WI38 (cell line): ENCODE measurements around the gene C14orf93.

ENCODE experiments used
- H3K4me3 ChIP-seq: 2 replicates; pipeline ENCODE4 v1.5.1; 2011; ENCODE audit warnings: low read depth, mild to moderate bottlenecking, control low read depth, low read length
- TF ChIP-seq, protein P1 (sequence below): IDR thresholded peaks from 2 replicates; pipeline ENCODE4 v1.5.1; 2012; ENCODE audit warnings: low read depth, mild to moderate bottlenecking, control low read depth, low read length

C14orf93 gene

DNA sequence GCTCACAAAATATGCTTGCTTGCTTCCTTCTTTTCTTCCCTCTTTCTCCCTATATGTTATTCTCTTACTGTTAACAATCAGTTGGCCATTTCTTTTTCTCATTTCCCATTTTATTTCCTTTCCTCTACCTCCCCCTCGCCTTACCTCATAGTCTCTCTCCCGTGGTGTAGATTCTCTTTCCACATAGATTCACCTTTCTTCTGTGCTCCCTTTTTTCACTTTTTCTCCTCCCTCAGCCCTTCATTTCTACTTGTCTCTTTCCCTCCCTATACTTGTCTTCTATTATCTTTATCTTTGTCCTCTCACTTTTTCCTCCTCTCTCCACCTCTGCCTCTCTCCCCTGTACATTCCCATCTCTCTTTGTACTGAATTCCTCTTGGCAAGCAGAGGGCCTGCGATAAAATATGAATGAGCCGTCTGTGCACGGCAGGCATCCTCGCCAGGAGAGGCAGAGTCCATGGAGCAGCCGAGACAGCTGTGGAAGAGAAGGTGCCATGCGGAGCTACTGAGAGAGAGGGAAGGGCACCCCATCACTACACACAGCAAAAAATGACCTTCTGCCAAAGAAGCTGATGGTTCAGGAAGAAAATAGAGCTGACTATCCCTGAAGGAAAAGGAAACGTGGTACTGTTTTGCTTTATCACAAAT lies 12.1 kb downstream of the C14orf93 start:
- H3K4me3 ChIP-seq: no peak overlapping the region
- TF ChIP-seq, protein P1, sequence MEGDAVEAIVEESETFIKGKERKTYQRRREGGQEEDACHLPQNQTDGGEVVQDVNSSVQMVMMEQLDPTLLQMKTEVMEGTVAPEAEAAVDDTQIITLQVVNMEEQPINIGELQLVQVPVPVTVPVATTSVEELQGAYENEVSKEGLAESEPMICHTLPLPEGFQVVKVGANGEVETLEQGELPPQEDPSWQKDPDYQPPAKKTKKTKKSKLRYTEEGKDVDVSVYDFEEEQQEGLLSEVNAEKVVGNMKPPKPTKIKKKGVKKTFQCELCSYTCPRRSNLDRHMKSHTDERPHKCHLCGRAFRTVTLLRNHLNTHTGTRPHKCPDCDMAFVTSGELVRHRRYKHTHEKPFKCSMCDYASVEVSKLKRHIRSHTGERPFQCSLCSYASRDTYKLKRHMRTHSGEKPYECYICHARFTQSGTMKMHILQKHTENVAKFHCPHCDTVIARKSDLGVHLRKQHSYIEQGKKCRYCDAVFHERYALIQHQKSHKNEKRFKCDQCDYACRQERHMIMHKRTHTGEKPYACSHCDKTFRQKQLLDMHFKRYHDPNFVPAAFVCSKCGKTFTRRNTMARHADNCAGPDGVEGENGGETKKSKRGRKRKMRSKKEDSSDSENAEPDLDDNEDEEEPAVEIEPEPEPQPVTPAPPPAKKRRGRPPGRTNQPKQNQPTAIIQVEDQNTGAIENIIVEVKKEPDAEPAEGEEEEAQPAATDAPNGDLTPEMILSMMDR: no peak

DNA sequence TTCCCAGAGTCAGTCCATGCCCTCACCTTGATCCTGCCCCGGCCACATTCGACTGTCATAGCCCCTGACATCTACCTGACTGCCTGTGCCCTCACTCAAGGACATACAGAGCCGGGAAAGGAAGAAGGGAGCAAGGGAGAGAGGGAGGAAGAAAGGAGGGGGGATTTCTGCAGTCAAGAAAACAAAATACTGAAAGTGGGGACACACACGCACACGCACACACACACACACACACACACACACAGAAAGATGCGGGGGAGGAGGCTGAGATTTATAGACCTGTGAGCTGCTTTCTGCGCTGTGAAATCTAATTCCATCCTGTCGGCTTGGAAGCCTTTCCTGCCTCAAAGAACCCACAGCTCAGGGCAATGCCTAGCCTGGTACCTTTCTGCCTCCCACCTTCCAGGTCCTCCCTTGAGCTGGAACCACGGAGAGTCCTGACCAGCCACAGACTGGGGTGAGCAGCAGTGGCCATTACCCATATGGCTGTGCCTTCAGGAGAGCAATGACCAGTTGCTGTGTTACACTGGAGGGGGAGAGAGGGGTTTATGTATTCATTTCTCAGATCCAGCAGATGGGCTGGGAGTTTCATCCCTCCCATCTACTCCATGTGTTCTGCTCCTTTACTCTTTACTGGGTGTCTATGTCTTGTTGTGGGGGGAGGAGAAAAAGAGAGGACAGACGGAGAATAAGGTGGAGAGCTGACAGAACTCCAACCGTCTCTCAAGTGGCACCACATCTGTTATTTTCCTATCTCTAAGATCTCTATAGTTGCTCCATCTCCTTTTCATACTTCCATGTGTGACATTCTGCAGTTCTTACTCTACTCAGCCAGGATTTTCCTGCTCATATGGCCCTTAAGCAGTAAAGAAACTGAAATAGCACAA lies 12.9 kb downstream of the C14orf93 start:
- TF ChIP-seq, protein P1: no peak
- H3K4me3 ChIP-seq: no peak overlapping the region

DNA sequence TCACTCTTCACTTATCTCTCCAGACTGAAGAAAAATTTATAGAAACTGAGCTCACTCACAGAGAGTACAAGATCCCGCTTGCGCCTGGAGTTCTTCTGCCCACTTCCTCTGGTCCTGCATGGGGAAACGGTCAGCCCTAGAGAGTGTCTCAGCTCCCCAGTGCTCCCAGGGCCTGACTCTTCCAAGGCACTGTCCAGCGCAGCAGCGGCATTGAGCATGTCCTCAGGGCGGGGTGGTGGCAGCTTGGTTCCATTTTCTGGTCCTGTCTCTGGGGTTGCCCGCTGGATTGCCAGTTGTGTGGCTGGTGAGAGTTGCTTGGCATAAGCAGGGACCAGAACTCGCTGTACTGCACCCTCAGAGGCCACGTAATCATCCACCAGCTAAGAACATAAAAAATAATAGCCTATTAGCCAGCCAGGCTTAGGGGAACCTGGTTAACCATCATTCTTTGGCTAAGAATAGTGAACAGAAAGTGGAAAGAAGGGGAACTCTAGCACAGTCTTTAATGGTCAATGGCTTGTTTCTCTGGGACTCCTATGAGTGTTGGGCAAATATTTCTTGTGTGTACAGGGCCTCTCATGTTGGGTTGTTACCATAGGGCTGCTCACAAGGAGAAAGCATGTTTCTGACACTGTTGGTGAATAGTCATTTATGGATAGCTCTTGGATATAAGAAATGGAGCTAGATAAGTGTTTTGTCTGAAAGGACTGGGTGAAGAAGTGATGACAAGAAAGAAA lies 13.9 kb downstream of the C14orf93 start:
- TF ChIP-seq, protein P1: no peak
- H3K4me3 ChIP-seq: no peak overlapping the region

DNA sequence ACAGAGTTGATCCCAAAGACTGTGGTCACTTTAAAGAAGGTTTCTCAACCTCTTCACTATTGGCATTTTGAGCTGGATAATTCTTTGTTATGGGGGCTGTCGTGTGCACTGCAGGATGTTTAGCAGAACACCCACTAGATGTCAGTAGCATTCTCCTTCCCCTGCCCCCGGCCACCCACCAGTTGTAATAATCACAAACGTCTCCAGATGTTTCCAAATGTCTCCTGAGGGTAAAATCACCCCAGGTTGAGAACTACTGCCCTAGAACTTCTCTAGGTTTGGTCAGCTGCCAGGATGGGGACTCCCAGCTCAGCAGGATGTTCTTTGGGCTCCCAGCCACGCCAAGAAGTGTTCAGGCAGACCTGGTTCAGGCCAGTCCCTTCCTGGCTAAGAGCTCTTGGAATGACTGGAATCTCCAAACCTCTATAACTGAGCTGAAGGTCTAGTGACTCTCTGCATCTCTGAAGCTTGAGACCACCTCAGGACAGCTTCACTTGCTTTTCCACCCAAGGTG lies 15.1 kb downstream of the C14orf93 start:
- TF ChIP-seq, protein P1: peak; percentile 54
- no peak overlapping the region for H3K4me3 ChIP-seq

DNA sequence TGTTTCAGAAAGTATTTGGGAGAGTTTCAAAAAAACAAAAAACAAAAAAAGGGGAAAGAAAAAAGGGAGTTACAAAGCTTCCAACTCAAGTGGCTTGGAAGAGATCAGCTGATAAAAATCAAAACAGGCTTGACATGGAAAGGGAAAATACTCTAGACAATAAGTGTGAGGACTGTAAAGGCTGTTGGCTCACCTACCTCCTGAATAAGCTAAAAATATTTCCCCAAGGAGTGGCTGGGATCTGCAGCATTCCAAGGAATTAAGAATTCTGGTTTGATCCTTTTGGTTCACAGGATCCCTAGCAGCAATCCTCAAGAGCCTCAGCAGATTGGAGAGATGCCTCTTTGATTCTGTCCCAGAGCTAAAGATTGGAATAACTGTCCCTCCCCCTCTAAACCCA lies 16.4 kb downstream of the C14orf93 start:
- TF ChIP-seq, protein P1: no peak
- H3K4me3 ChIP-seq: no peak overlapping the region

DNA sequence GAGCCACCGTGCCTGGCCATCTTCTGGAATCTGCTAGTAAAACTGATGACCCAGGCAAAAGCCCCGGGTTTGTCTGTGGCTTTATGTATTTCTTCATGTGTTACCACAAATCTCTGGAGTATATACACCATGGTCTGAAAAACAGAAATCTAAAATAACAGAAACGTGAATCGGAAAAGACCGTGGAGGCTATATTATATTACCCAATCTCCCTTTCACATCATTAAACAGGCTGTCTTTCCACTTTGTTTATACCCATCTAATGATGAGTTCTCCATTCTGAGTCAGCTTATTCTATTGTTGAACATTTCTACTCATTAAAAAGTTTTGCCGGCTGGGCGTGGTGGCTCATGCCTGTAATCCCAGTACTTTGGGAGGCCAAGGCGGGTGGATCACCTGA lies 18.1 kb downstream of the C14orf93 start:
- no peak overlapping the region for H3K4me3 ChIP-seq
- TF ChIP-seq, protein P1: no peak

DNA sequence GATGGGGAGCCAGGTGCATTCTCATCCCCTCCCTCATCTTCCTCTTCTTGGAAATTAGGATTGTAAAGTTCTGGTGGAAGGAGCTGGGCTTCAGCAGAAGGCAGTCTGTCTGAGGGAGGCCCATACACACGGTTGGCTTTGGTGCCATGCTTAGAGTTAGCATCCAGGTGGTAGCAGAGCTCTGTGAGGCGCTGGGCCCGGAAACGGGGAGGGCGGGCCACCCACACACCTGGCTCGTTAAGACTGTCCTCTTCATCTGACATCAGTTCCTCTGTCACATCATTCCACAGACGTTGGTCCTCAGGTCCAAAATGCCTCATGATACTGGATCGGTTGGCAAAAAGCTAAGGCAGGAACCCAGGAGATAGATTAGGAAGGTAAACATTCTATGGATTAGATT lies 22.7 kb downstream of the C14orf93 start:
- no peak overlapping the region for H3K4me3 ChIP-seq
- TF ChIP-seq, protein P1: no peak
